ENCODE data around the gene MCC. TPM values are rescaled to one million over a fixed set of nuclear protein-coding genes. Genes with fewer than 3 reads are reported as not detected.
A peak's percentile ranks its signal among the peaks of the same experiment; 100 is the strongest.

The MCC gene
- total RNA-seq, 1 donor from 2014 or later = 20.6 TPM

DNA sequence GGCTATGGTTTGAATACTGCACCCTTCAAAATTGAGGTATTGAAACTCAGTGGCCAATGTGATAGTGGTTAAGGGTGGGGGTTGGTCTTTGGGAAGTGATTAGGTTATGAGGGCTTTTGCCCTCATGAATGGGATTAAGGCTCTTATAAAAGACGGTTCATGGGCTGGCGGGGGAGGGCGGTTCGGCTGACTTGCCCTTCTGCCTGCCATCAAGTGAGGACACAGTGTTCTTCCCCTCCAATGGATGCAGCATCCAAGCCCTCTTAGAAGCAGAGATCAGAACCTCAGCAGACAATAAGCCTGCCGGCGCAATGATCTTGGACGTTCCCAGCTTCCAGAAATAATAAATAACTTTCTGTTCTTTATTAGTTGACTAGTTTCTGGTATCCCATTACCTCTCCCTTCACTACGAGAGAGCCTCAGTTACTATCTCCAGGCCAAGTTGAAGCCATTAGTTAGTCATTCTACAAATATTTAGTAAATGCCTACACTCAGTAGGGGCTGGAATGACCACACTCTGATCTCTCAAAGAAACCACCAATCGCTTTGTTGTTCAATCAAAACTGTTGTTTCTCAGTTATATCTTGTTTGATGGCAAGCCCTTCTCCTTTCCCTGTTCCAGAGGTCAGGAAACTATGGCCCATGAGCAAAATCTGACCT lies 272.7 kb downstream of the MCC start:
- H3K9me3 ChIP-seq = no peaks in the 10 kb centered on the region
- no peaks in the 10 kb centered on the region for H3K36me3 ChIP-seq
- H3K27ac ChIP-seq = no peak overlapping the region
- peaks cover 20% of the 10 kb centered on the region for H3K4me1 ChIP-seq
- intact Hi-C loops (cut with DNase I) = no loop called here
- TF ChIP-seq, protein P1, sequence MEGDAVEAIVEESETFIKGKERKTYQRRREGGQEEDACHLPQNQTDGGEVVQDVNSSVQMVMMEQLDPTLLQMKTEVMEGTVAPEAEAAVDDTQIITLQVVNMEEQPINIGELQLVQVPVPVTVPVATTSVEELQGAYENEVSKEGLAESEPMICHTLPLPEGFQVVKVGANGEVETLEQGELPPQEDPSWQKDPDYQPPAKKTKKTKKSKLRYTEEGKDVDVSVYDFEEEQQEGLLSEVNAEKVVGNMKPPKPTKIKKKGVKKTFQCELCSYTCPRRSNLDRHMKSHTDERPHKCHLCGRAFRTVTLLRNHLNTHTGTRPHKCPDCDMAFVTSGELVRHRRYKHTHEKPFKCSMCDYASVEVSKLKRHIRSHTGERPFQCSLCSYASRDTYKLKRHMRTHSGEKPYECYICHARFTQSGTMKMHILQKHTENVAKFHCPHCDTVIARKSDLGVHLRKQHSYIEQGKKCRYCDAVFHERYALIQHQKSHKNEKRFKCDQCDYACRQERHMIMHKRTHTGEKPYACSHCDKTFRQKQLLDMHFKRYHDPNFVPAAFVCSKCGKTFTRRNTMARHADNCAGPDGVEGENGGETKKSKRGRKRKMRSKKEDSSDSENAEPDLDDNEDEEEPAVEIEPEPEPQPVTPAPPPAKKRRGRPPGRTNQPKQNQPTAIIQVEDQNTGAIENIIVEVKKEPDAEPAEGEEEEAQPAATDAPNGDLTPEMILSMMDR (IDR thresholded peaks at IDR 0.05) = no peak
- no peak for DNase-seq
- H3K4me3 ChIP-seq = no peak overlapping the region
- no peaks in the 10 kb centered on the region for H3K27me3 ChIP-seq (ENCODE audit: low read depth)
- ATAC-seq = no peak

DNA sequence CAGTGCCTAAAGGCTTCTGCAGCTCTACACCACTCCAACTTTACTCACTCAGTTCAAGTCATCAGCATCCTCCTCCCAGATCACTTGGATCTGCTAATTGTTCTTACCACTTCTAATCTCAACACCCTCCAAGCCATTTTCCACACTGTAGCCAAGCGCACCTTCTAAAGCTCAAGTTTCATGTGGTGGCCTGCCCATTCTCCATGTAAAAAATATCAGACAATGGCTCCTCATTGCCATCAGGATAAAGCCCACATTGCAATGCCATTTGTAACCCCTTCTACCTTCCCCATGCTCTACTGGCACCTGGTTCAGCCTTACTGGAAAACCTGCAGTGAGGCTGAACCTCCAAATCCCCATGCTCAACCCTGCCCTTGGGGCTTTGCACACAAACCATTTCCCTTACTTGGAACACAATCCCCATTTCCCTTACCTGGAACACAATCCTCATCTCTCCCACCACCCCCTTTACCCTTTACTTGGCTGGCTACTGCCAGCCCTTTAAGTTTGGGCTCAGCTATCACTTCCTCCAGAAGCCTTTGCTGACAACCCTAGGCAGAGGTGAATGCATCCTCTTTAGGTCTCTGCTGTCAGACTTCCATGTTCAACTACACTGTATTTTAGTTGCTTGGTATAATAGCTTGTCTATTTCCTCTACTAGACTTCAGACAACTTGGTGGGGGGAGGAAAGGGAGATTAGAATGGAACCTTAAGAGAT lies 273.5 kb downstream of the MCC start:
- Histone ChIP-seq H3K27me3 (ENCODE audit: low read depth) (no peaks in the 10 kb centered on the region), H3K4me1 (peaks cover 20% of the 10 kb centered on the region), H3K27ac (no peak overlapping the region), H3K4me3 (no peak overlapping the region), H3K36me3 (no peaks in the 10 kb centered on the region), H3K9me3 (no peaks in the 10 kb centered on the region)
- no peak for ATAC-seq
- DNase-seq = no peak
- TF ChIP-seq, protein P1 (IDR thresholded peaks at IDR 0.05) = no peak
- intact Hi-C loops (cut with DNase I) = no loop called here

DNA sequence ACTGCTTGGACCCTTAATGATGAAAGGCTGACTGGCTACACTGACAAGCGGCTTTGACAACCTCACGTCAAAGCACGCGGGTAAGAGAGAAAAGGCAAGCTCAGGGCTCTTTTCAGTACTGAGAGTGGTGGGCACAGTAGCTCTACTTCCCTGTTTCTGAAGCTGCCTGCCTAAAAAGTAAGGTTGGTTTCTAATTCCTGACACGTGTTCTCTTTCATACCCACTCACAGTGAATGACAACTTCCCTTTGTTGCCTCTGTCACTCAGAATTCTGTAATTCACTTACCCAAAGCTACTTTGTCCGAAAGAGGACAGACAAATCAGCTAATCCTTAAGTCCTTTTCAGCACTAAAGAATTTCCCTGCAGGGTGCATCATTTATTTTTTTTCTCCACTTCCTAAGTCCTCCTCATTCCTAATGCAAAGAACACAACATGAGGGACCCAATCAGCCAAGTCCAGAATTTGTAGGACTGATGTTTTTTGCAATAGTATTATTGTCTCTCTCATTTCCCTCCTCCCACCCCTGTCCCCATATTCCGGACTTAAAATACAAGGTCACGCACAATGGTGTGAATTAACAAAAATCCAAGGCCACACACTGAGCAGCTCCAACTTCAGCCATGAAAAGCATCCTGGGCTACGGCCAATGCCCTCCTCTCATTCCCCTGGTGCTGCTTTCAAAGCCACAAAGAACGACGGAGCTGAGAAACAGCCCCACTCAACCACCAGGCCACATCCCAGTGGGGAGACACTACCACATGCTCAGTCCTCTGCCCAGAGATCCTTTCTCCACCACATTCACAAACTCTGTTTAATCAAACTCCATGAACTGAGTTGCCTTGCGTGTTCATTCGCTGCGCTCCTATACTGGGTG lies 274.5 kb downstream of the MCC start:
- Histone ChIP-seq H3K36me3 (no peaks in the 10 kb centered on the region), H3K9me3 (no peaks in the 10 kb centered on the region), H3K4me3 (no peak overlapping the region), H3K27me3 (ENCODE audit: low read depth) (no peaks in the 10 kb centered on the region), H3K27ac (no peak overlapping the region), H3K4me1 (peaks cover 20% of the 10 kb centered on the region)
- DNase-seq (no peak), ATAC-seq (peak in 1 of 2 donors; percentile 25)
- intact Hi-C loops (cut with DNase I) = no loop called here
- TF ChIP-seq, protein P1 (IDR thresholded peaks at IDR 0.05) = no peak

DNA sequence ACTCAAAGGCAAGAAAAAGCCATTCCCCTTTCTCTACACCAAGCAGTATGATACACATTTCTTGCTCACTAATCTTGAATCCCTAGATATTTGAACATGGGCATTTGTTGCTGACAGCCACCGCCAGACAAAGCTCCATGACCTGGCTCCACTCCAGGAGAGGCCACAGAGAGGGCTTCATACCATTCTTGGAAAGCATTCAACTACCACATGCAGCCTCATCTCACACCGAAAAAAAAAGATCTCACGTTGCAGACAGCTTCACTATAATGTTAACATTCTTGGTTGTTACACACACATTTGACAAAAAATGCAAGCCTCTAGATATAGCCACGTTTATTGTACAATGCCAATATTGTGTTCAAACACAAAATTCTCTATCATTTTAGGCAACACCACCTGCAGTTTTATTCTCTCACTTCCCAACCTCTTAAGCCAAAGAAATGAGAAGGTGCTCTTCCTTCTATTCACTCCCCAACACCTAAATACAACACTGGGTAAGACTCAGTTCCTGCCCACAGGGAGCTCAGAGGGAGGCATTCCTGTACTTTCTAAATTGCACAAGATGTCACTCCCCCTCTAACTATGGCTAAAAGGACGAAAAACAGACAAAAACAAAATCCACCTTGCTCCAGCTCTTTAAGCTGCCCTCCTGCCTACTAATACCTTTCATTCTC lies 275.9 kb downstream of the MCC start:
- Histone ChIP-seq H3K9me3 (no peaks in the 10 kb centered on the region), H3K27ac (no peak overlapping the region), H3K27me3 (ENCODE audit: low read depth) (no peaks in the 10 kb centered on the region), H3K4me1 (peaks cover 20% of the 10 kb centered on the region), H3K36me3 (no peaks in the 10 kb centered on the region), H3K4me3 (no peak overlapping the region)
- TF ChIP-seq, protein P1 (IDR thresholded peaks at IDR 0.05) = no peak
- intact Hi-C loops (cut with DNase I) = no loop called here
- no peak for ATAC-seq
- no peak for DNase-seq

DNA sequence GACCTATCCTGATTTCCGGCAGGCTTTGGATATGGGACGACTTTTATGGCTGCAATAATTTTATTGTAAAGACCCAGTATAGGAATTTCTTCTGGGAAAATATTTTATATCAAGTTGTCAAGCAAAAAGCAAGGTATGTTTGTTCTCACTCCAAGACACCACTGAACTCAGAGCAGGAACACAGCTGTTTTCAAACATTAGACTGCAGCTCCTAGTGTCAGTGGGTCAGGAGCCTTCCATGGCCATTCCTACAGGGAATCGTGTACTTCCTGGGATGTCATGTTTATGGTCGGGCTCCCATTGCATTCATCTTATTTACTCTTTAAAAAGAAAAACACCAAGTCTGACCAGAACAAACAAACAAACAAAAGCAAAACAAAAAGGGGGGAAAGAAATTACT lies 278.8 kb downstream of the MCC start:
- intact Hi-C loops (cut with DNase I) = no loop called here
- Histone ChIP-seq H3K27me3 (ENCODE audit: low read depth) (no peaks in the 10 kb centered on the region), H3K4me1 (peaks cover 36% of the 10 kb centered on the region), H3K4me3 (no peak overlapping the region), H3K9me3 (no peaks in the 10 kb centered on the region), H3K27ac (no peak overlapping the region), H3K36me3 (no peaks in the 10 kb centered on the region)
- ATAC-seq (no peak), DNase-seq (no peak)
- TF ChIP-seq, protein P1 (IDR thresholded peaks at IDR 0.05) = no peak
